NT2/D1 (cell line): ENCODE measurements around the gene IGF2BP1.

Experiments used
- SUZ12 ChIP-seq: IDR thresholded peaks from 2 replicates; pipeline ENCODE4 v1.6.1; 2011; ENCODE audit not compliant: insufficient read length, insufficient read depth; ENCODE audit errors: extremely low read depth
- ZNF274 ChIP-seq: IDR thresholded peaks from 2 replicates; pipeline ENCODE4 v1.6.1; 2011; ENCODE audit warnings: mild to moderate bottlenecking, low read depth, low read length

DNA sequence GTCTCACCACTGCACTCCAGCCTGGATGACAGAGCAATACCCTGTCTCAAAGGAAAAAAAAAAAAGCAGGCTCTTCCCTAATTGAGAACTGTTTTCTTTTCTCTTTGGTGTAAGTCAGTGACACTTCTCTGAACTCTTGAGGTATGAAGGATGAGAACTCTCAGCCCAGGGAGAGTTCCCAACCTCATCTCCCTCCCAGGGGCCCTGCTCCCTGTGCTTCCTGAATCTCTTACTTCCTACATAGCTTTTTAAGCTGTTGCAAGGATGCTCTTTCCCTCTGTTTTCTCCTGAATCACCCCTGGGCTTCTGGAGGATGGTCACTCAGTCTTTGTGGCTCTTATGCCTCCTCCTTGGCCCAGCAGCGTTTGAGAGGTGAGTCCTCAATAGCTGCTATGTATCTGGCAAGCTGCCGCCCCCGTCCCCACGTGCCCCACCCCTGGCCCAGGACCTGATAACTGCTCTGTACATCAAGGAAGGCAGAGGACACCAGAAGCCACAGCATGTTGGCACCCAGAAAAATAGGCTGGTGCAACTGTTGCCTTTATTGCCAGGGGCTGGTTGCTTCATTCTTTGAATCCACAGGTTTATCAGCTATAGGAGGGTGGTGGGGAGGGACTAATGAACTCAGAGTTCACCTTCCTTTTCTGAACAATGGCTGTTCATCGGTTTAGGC lies 24.0 kb downstream of the IGF2BP1 start:
- TF ChIP-seq ZNF274 (no peak), SUZ12 (no peak)
